ENCODE data around the gene LYL1.

DNA sequence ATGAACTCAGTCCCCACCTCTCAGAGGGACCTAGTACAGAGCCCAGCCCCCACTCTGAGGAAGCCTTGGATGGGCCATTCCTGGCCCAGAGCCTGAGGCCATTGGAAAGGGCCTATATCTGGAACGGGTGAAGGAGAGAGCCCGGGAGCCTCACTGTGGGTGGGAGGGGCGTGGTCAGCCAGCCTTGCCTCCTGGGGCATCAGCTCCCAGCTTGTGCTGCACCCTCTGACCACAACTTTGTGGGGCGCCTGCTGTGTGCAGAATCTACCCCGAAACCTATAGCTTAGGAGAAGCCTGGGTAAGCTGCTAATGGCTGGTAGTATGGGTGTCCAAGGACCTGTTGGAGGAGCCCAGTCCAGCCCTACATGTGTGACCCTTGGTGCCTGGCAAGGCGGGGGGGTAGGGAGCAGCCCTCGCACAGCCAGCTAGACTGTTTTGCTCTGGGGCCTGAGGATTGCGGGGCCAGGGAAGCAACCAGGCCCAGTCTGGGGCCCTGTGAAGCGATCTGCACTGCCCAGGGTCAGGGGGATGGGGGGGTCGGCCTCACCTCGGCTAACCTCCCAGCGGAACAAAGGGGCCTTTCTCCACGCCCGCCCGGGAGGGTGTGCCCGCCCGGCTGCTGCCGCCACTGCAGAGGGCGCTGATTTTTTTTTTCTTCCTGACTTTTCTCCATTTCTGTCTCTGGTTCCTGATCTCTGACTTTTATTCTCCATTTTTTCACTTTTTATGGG lies 42.3 kb downstream of the LYL1 start:
- TF ChIP-seq, protein P1, sequence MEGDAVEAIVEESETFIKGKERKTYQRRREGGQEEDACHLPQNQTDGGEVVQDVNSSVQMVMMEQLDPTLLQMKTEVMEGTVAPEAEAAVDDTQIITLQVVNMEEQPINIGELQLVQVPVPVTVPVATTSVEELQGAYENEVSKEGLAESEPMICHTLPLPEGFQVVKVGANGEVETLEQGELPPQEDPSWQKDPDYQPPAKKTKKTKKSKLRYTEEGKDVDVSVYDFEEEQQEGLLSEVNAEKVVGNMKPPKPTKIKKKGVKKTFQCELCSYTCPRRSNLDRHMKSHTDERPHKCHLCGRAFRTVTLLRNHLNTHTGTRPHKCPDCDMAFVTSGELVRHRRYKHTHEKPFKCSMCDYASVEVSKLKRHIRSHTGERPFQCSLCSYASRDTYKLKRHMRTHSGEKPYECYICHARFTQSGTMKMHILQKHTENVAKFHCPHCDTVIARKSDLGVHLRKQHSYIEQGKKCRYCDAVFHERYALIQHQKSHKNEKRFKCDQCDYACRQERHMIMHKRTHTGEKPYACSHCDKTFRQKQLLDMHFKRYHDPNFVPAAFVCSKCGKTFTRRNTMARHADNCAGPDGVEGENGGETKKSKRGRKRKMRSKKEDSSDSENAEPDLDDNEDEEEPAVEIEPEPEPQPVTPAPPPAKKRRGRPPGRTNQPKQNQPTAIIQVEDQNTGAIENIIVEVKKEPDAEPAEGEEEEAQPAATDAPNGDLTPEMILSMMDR (IDR thresholded peaks at IDR 0.05), result no peak
- TF ChIP-seq POLR2A (IDR thresholded peaks at IDR 0.05) (no peak), POLR2AphosphoS5 (IDR thresholded peaks at IDR 0.05) (no peak)
